H7 (cell line): ENCODE results near the gene FGD3. TPM values are rescaled to one million over a fixed set of nuclear protein-coding genes. Genes with fewer than 3 reads are reported as not detected.
"Not testable (repeated sequence)": the region's sequence is repeated elsewhere in the genome, so short reads cannot be mapped to it uniquely, and the experiment has no call there.

Experiments
- DNase-seq: peaks from one replicate; pipeline ENCODE4 v3.0.0; 2012
- H3K27me3 ChIP-seq: 2 replicates; pipeline ENCODE4 v1.6.0; 2011; ENCODE audit warnings: mild to moderate bottlenecking, low read length; ENCODE audit not compliant: control insufficient read depth, insufficient read depth
- H3K36me3 ChIP-seq: replicated peaks from 2 replicates; pipeline ENCODE4 v1.5.1; 2011; ENCODE audit warnings: low read length; ENCODE audit not compliant: control insufficient read depth, insufficient read depth
- H3K4me3 ChIP-seq: 2 replicates; pipeline ENCODE4 v1.5.1; 2011; ENCODE audit warnings: low read depth, mild to moderate bottlenecking, control low read depth, low read length, moderate library complexity; ENCODE audit not compliant: insufficient read depth
- total RNA-seq: library from RNA; depleted of rRNA; stranded (reverse); fragments of >200 nt; shearing (Covaris generic); gene quantifications from 2 replicates; pipeline ENCODE4 v1.2.3, GENCODE V29; 2014

The FGD3 gene
- total RNA-seq, 1 experiment from 2014 or later = 2.4 TPM

DNA sequence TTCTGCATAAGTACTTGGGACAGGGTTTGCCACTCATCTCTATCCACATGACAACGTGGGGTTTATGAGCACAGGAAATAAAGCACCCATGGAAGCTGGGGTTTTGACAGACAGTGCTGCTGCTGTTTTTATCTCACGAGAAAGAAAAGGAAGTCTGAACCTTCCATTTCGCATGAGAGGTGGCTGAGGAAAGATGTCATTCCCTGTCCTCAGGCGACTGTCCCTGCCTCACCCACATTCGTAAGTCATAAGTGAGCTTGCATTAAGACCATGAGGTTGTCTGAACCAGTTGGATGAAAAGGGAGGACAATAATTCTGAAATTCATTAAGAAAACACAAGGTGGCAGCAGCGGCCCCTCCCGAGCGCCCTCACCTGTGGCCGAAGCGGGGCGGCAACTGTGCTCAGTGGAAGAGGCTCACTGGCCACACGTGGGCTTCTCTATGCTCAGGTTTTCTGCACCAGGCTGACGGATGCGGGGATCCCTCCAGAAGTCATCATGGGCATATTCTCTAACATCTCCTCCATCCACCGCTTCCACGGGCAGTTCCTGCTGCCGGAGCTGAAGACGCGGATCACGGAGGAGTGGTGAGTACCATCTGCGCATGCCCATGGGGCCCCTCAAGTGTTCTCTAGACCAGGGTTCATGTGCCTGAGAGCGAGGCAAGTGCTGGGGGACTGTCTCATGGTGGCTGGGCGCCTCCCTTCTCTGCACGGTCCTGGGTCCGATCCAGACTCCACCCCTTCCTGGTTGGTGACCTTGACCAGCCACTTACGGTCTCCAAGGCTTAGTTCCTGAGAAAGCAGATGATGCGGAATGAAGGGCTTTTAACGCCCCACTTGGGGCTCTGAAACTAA lies 56.5 kb downstream of the FGD3 start:
- Histone ChIP-seq H3K36me3 (no peaks in the 10 kb centered on the region), H3K4me3 (no peak overlapping the region), H3K27me3 (no peaks in the 10 kb centered on the region)
- DNase-seq = peak; percentile 85

DNA sequence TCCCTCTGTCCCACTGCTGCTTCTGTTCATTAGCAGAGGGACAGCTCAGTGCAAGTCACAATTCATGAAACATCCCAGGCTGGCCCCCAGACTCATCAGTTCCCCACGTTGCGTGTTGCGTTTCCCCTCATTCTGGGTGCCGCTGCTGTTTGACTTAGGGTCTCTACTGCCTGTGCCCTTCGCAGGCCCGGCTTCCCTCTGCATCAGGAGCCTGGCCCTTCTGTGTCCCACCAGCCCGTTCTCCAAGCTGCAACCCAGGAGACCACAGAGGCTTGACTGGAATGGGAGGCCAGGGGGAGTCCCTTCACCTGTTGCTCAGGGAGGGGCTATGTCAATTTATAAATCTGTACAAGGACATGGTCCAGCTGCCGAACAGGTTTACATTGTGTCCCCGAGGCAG lies 57.2 kb downstream of the FGD3 start:
- H3K4me3 ChIP-seq = no peak overlapping the region
- DNase-seq = peak; percentile 13
- H3K36me3 ChIP-seq = no peaks in the 10 kb centered on the region
- no peaks in the 10 kb centered on the region for H3K27me3 ChIP-seq

DNA sequence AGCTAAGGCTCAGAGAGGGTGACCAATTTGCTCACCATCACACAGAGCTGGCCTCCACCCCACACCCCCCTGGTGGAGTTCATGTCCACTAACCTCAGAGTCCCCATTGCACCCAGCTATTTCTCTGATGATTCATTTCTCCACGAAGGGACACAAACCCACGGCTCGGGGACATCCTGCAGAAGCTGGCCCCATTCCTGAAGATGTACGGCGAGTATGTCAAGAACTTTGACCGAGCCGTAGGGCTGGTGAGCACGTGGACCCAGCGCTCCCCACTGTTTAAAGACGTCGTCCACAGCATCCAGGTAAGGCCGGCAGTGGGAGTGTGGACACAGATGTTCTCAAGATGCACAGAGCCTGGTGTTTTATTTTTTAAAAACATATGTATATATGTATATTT lies 58.6 kb downstream of the FGD3 start:
- Histone ChIP-seq H3K27me3 (no peaks in the 10 kb centered on the region), H3K4me3 (no peak overlapping the region), H3K36me3 (no peaks in the 10 kb centered on the region)
- peak; percentile 14 for DNase-seq

DNA sequence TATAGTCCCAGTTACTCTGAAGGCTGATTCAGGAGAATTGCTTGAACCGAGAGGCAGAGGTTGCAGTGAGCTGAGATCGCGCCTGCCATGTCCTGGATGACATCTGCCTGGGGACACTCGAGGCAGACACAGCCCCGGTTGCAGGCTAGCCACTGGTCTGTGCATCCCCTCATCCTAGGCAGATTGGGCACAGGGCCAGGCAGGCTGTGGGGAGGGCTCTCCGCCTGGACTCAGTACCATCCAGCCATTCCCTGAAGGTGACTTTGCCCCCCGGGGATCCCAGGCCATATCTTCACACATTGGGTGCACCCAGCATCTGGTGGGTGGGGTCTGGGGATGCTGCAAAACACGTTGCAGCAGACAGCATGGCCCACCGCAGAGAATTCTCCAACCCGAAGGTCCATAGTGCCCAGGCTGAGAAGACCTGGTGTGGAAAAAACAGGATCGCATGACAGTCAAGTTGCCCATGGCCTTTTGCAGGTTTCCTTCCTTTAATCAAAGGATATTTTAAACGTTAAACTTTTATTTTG lies 60.3 kb downstream of the FGD3 start:
- DNase-seq = peak; percentile 15
- H3K4me3 ChIP-seq = no peak overlapping the region

DNA sequence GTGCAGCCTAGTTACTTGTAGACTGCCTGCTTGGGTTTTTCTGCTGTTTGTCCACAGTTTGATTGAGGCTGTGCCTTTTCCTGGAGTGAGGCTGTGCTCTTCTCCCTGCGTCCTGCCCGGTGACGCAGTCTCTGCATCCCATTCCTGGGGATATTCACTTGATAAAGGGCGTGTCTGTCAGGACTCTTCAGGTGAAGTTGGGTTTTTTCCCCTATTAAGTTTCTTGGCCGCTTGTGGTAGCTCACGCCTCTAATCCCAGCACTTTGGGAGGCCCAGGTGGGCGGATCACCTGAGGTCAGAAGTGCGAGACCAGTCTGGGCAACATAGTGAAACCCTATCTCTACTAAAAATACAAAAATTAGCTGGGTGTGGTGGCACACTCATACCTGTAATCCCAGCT lies 61.1 kb downstream of the FGD3 start:
- Histone ChIP-seq H3K36me3 (no peaks in the 10 kb centered on the region), H3K27me3 (no peaks in the 10 kb centered on the region), H3K4me3 (no peak overlapping the region)
- peak; percentile 27 for DNase-seq

More for the DNA sequence above, 60.3 kb downstream of the FGD3 start:
- Histone ChIP-seq H3K27me3 (no peaks in the 10 kb centered on the region), H3K36me3 (no peaks in the 10 kb centered on the region)

DNA sequence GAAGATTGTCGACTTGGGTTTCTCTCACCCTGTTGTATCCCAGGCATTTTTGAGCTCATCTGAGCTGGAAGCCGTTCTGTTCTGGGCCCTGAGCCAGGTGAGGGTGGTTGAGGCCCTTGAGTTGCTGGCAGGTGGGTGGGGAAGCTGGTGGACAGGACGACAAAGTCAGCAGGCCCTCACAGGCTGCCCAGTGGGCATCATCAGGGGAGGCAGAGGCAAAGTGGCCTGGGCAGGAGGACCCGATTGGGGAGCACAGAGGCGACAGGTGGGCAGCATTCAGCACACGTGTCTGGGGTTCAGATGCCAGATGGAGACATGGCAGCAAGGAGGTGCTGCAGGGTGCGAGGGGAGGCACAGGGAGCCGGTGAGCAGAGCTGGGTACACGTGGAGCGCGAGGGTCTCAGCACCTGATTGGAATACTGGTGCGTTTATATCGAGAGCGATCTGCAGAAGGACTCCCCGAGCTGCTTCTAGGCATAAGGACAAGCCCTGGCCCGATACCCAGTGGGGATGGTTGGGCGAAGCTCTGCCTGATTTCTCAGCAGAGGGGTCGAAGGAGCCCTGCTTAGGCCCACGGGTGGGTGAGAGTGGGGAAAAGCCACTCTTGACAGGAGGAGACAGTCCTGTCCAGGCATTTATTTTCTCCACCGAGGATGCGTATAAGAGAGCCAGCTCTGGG lies 62.2 kb downstream of the FGD3 start:
- H3K36me3 ChIP-seq = no peaks in the 10 kb centered on the region
- H3K27me3 ChIP-seq = no peaks in the 10 kb centered on the region
- H3K4me3 ChIP-seq = no peak overlapping the region
- peak; percentile 28 for DNase-seq

DNA sequence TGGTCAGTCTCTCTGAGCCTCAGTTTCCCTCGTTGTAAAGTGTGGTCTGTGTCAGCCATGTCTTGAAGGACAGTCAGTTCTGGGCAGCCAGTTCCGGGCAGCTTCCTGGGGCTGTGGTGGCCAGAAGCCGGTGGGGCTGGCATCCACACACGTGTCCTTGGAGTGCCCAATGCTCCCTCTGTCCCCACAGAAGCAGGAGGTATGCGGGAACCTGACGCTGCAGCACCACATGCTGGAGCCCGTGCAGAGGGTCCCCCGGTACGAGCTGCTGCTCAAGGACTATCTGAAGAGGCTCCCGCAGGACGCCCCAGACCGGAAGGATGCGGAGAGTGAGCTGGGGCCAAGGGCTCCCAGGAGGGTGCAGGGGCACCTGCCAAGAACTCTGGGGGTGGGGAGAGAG lies 62.7 kb downstream of the FGD3 start:
- Histone ChIP-seq H3K4me3 (no peak overlapping the region), H3K27me3 (no peaks in the 10 kb centered on the region), H3K36me3 (no peaks in the 10 kb centered on the region)
- peak; percentile 63 for DNase-seq

DNA sequence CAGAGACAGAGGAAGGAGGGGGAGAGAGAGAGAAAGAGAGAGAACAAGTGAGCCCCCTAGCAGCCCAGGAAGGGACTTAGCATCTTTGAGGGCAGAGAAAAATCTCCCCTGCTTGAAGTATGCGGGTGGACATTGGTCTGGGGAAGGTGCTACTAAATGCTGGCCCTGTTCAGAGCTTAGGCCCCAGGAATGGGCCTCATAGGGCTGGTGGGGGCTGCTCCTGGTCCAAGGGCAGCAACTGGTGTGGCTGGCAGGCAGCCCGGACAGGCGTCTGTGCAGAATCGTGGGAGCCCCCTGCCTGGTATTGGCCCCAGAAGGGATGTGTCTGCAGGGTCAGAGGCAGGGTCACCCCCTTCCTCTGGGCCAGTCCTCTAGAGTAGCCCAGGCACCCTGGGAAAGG lies 63.4 kb downstream of the FGD3 start:
- Histone ChIP-seq H3K36me3 (no peaks in the 10 kb centered on the region), H3K27me3 (no peaks in the 10 kb centered on the region), H3K4me3 (no peak overlapping the region)
- DNase-seq = peak; percentile 68

DNA sequence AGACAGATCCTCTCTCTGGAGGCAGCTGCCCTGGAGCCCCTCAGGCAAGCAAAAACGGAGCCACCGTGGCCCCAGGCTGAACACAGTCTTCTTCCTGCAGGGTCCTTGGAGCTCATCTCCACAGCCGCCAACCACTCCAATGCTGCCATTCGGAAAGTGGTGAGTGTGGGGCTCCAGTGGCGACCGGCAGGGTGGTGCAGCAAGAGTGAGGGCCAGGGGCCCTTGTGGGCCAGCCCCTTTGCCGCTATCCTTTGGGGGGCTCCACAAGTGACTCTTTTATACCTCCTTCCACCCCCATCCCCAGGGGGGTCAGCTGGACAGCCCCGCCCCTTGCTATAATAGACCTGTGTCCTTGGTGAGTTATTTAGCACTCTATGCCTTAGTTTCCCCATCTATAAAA lies 63.8 kb downstream of the FGD3 start:
- DNase-seq = no peak
- Histone ChIP-seq H3K4me3 (no peak overlapping the region), H3K27me3 (no peaks in the 10 kb centered on the region), H3K36me3 (no peaks in the 10 kb centered on the region)

DNA sequence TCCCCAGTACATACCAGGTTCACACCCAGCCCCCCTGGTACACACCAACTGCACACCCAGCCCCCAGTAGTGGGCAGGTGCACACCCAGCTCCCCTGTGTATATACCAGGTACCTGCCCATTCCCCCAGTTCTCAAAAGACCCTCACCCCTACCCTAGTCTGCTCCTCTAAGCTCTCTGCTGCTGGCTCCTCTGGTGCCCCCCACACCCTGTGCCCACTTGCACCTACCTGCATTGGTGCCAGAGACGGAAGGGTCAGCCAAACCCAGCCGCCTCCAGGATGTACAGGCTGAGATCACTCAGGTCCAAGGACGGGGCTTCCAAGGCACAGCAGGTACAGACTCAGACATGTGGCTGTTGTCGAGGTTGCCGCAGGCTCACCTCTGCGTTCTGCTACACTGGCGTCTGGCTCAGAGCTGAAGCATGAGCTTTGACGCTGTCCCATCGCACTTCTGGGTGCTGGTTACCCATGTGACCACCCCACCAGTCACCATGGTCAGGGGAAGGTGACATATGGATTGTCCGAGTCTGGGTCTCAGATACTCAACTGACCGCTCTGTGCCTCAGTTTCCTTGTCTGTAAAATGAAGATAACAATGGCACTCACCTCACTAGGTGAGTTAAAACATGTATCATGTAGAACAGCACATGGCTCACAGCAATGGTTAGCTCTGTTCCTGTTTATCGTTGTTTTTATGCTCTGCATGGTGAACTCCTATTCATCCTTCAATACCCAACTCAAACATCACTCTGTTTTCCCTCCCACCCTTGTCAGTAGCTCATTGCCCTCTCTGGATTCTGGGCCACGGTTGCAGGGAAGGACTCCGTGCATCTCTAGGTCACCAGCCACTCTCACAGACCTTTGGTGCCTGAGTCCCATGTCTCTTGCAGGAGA lies 65.9 kb downstream of the FGD3 start:
- H3K36me3 ChIP-seq = no peaks in the 10 kb centered on the region
- no peaks in the 10 kb centered on the region for H3K27me3 ChIP-seq
- DNase-seq = peak; percentile 2
- H3K4me3 ChIP-seq = no peak overlapping the region

DNA sequence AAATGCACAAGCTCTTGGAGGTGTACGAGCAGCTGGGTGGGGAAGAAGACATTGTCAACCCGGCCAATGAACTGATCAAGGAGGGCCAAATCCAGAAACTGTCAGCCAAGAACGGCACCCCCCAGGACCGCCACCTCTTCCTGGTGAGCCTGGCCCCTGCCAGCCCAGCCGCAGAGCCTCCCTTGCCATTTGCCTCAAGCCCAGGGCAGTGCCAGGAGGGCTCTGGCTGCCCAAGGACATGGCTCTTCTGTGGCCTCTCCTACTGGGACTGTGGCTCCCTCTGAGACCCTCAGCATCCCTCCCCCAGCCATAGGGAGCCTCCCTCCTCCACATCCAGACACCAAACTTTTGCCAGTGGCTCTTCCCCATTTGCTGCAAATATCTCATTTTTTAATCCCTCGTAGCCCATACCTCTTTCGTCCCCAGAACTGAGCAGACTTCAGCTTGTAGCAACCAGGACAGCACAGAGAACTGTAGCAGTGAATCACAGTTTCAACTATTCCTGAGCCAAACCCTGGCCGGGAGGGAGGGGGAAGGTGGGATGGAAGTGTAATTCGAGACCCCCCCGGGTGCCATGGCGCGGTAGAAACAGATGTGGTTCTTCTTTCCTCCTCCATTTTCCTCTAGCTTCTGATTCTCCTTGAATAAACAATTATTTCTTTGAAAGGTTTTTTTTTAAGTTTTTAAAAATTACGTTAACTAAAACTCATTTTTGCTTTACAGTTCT lies 66.7 kb downstream of the FGD3 start:
- no peaks in the 10 kb centered on the region for H3K27me3 ChIP-seq
- H3K4me3 ChIP-seq = no peak overlapping the region
- DNase-seq = peak; percentile 77
- H3K36me3 ChIP-seq = no peaks in the 10 kb centered on the region

DNA sequence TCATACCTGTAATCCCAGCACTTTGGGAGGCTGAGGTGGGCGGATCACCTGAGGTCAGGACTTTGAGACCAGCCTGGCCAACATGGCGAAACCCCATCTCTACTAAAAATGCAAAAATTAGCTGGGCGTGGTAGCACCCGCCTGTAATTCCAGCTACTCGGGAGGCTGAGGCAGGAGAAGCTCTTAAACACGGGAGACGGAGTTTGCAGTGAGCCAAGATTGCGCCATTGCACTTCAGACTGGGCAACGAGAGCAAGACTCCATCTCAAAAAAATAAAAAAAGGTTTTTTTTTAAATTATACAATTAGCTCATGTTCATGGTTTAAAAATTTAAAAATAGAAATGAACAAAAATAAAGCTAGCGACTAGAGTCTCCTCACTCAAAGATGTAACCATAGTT lies 67.9 kb downstream of the FGD3 start:
- H3K27me3 ChIP-seq, H3K36me3 ChIP-seq, H3K4me3 ChIP-seq, DNase-seq: not testable (repeated sequence)

DNA sequence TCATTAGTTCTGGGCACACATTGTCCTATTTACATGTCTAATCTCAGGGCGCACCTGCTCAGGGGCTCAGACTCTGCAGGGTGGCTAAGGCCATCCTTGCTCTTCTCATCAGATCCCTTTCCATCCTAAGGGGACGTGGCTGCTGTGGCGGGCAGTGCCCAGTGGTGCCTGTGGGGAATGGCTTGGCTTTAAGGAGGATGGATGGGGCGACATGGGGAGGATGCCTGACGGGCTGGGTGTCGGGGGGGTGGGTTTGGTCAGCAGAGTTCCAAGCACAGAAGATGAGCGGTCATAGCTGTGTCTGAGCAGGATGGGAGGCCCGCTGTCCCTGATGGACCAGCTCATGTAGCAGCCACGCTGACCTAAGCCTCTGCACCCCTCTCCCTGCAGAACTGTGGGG lies 70.3 kb downstream of the FGD3 start:
- Histone ChIP-seq H3K4me3 (no peak overlapping the region), H3K36me3 (no peaks in the 10 kb centered on the region), H3K27me3 (no peaks in the 10 kb centered on the region)
- DNase-seq = no peak

DNA sequence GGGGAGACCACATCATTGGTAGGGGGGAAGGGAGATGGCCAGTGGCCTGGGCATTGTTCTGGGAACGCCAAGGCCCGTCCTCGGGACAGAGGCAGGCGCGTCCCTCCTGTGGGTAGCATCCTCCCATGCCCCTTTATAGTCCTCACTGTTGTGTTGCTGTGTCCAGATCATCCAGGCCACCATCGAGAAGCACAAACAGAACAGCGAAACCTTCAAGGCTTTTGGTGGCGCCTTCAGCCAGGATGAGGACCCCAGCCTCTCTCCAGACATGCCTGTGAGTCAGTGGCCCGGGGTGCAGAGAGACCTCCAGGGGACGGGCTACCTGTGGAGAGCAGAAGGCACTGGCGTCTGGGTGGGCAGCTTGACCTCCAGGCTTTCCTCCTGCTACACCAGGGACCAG lies 72.8 kb downstream of the FGD3 start:
- DNase-seq = no peak
- Histone ChIP-seq H3K27me3 (no peaks in the 10 kb centered on the region), H3K4me3 (no peak overlapping the region), H3K36me3 (no peaks in the 10 kb centered on the region)
